A549 treated with CpdA at 1 μM for 4 hours (cell line): ENCODE data around the gene CXorf49B. TPM values are rescaled to one million over a fixed set of nuclear protein-coding genes. Genes with fewer than 3 reads are reported as not detected.

Source experiments
- total RNA-seq: library from RNA; stranded (reverse); fragments of 200-300 nt; extraction: Qiagen RNA extraction; gene quantifications from 5 replicates; pipeline ENCODE4 v1.2.3, GENCODE V29; 2022; ENCODE audit warnings: low read depth

Gene CXorf49B
- not detected in 5 replicates for total RNA-seq

DNA sequence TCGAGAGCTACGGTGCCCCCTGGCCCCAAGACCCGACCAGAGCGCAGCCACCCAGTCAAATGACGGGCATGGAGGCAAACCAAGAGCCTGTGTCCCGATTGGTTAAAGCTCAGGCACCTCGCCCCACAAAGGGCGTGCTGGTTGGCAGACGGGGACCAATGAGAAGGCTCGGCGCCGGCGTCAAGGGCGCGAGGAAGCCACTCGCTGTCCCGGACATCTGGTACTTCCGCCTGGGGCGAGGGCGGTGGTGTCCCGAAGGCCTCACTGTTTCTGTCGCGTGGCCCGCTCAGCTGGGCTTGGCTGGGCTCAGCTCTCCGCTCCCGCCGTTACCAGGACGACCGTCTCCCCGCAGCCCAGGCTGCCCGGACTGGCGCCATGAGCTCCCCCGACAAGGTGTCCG, at the start of gene CXorf49B:
TSS of gene CXorf49B (plus strand) at position 301 of the 400 bp plus-strand sequence. CDS start at position 376, 75 bp downstream.

DNA sequence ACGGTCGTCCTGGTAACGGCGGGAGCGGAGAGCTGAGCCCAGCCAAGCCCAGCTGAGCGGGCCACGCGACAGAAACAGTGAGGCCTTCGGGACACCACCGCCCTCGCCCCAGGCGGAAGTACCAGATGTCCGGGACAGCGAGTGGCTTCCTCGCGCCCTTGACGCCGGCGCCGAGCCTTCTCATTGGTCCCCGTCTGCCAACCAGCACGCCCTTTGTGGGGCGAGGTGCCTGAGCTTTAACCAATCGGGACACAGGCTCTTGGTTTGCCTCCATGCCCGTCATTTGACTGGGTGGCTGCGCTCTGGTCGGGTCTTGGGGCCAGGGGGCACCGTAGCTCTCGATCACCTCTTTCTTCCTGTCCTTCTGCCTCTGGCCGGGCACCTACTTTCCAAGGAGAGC, 45.0 kb upstream of the CXorf49B start, which contains the start of gene CXorf49:
TSS of gene CXorf49 (minus strand) at position 101 of the 400 bp plus-strand sequence. CDS start 134 bp downstream, outside the sequence.

Other genes starting within 250 kb of the CXorf49B start
- 30.9 to 51.6 TPM (median 35.7 TPM) in 5 replicates for gene OGT, start 230.2 kb upstream of the CXorf49B start, total RNA-seq
- gene GCNA, start 184.9 kb upstream of the CXorf49B start, total RNA-seq = 0.76 to 1.7 TPM (median 1.2 TPM) in 5 replicates
- gene CXCR3, start 144.8 kb upstream of the CXorf49B start, total RNA-seq = 0.09 to 0.11 TPM in 2 of 5 replicates, not detected in the others
- not detected in 5 replicates for gene CXorf49, start 45.1 kb upstream of the CXorf49B start, total RNA-seq
- 0.33 to 0.49 TPM (median 0.42 TPM) in 5 replicates for gene NHSL2, start 147.5 kb downstream of the CXorf49B start, total RNA-seq